Peyer's patch (tissue), 4 donors: Measurements from ENCODE around the gene NMUR1.

Experiments used
- POLR2A ChIP-seq, 2 donors: fragments of 450-650 bp; IDR thresholded peaks; one replicate each; pipeline ENCODE4 v1.5.1; 2017; ENCODE audit warnings: antibody characterized with exemption in 2 of 2, mild to moderate bottlenecking in 2 of 2, moderate library complexity in 2 of 2
- TF ChIP-seq, protein P1 (sequence below), 6 experiments: fragments of 450-650 bp in 4 of 6; fragments of 200-600 bp in 2 of 6; sonication (generic) in 1 of 6; IDR thresholded peaks; one replicate each; pipeline ENCODE4 v1.5.1; 2017 to 2019; ENCODE audit warnings: antibody characterized with exemption in 6 of 6, mild to moderate bottlenecking in 3 of 6, moderate library complexity in 1 of 6

DNA sequence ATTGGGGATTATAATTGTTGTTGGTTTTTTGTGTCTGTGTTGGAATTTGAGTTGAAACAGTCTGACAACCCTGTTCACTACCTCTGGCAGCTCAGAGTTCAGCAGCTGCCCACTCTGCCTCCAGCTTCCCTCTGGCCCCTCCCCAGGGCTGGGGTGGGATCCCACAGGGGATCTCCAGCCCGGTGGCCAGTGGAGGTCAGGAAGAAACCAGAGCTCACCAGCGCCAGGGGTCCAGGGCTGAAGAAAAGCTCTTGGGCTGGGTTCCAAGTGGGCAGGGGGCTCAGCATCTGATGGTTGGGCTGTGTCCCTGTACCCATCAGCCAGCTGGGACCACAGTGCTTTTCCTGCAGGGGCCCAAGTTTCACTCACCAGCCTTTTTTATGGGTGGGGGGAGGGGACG is 49.5 kb downstream of the NMUR1 start:
- TF ChIP-seq POLR2A (IDR thresholded peaks at IDR 0.05), result no peak
- TF ChIP-seq, protein P1, sequence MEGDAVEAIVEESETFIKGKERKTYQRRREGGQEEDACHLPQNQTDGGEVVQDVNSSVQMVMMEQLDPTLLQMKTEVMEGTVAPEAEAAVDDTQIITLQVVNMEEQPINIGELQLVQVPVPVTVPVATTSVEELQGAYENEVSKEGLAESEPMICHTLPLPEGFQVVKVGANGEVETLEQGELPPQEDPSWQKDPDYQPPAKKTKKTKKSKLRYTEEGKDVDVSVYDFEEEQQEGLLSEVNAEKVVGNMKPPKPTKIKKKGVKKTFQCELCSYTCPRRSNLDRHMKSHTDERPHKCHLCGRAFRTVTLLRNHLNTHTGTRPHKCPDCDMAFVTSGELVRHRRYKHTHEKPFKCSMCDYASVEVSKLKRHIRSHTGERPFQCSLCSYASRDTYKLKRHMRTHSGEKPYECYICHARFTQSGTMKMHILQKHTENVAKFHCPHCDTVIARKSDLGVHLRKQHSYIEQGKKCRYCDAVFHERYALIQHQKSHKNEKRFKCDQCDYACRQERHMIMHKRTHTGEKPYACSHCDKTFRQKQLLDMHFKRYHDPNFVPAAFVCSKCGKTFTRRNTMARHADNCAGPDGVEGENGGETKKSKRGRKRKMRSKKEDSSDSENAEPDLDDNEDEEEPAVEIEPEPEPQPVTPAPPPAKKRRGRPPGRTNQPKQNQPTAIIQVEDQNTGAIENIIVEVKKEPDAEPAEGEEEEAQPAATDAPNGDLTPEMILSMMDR (IDR thresholded peaks at IDR 0.05), result no peak
